Fibroblast of skin of abdomen (primary cell): ENCODE measurements around the gene TCIRG1.

Source experiments
- DNase-seq: peaks from one replicate; pipeline ENCODE4 v3.0.0-alpha.2; 2013

The TCIRG1 gene

GRCh38 chr11:68006606-68007166 is 32.1 kb upstream of the TCIRG1 start:
- DNase-seq: no peak

- DNase-seq: no peak
Measured at GRCh38 chr11:68007498-68008380, 31.1 kb upstream of the TCIRG1 start.

- DNase-seq: no peak
Measured at GRCh38 chr11:68008381-68009337, 30.2 kb upstream of the TCIRG1 start.

- DNase-seq: peak; percentile 44
Measured at GRCh38 chr11:68009391-68010089, 29.3 kb upstream of the TCIRG1 start.

- DNase-seq: peak; percentile 70
Measured at GRCh38 chr11:68010090-68011041, 28.5 kb upstream of the TCIRG1 start, which contains the start of gene ALDH3B1. ALDH3B1 (plus strand) TSS chr11:68010327; CDS start chr11:68015298, 4,971 bp downstream.

- DNase-seq: no peak
Measured at GRCh38 chr11:68011051-68011943, 27.5 kb upstream of the TCIRG1 start.

- no peak for DNase-seq
Measured at GRCh38 chr11:68012044-68012842, 26.6 kb upstream of the TCIRG1 start.

GRCh38 chr11:68012843-68013610 is 25.8 kb upstream of the TCIRG1 start:
- peak; percentile 96 for DNase-seq

GRCh38 chr11:68013611-68014156 is 25.1 kb upstream of the TCIRG1 start:
- no peak for DNase-seq

- peak; percentile 44 for DNase-seq
Measured at GRCh38 chr11:68014157-68014946, 24.5 kb upstream of the TCIRG1 start.

- no peak for DNase-seq
Measured at GRCh38 chr11:68014947-68015447, 23.8 kb upstream of the TCIRG1 start.

GRCh38 chr11:68015467-68015866 is 23.4 kb upstream of the TCIRG1 start:
- no peak for DNase-seq

GRCh38 chr11:68016161-68016903 is 22.5 kb upstream of the TCIRG1 start:
- no peak for DNase-seq

- no peak for DNase-seq
Measured at GRCh38 chr11:68016904-68017817, 21.7 kb upstream of the TCIRG1 start.
